ENCODE data around the gene CCT7. TPM values are rescaled to one million over a fixed set of nuclear protein-coding genes. Genes with fewer than 3 reads are reported as not detected.

Gene CCT7
- total and polyA plus RNA-seq, 7 donors = 121 to 197 (median 173) TPM

DNA sequence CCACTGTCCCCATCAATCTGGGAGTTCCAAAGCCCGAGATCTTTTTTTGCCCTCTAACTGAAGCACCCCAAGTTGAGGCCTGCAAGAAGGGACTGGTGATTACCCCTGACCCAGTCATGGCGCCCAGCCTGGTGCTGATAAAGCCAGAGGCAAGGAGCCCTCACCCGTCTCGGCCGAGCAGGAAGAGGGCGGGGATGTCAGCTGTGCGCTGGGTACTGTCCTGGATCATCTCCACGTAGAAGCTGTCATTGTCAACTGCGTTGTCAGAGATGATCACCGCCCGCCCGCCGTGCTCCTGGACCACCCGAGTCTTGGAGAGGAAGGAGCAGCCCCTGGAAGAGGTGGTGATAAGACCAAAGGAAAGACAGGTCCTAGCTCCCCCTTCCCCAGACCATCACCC is 5.5 kb upstream of the CCT7 start:
- WGBS, 2 donors = 89 to 91% methylated on average over 14 of the region's 14 CpGs
- intact Hi-C loops (cut with DNase I) = no loop called here
- Histone ChIP-seq H3K27ac (no peak overlapping the region), H3K27me3 (no peaks in the 10 kb centered on the region), H3K9me3 (no peaks in the 10 kb centered on the region), H3K4me1 (peaks cover 0 to 12% (median 6%) of the 10 kb centered on the region in 4 donors), H3K4me3 (no peak overlapping the region), H3K36me3 (peaks cover 0 to 63% (median 19%) of the 10 kb centered on the region in 4 donors)
- TF ChIP-seq POLR2AphosphoS5 (IDR thresholded peaks at IDR 0.05) (no peak), EP300 (IDR thresholded peaks at IDR 0.05) (no peak), POLR2A (IDR thresholded peaks at IDR 0.05) (no peak)
- TF ChIP-seq, protein P1, sequence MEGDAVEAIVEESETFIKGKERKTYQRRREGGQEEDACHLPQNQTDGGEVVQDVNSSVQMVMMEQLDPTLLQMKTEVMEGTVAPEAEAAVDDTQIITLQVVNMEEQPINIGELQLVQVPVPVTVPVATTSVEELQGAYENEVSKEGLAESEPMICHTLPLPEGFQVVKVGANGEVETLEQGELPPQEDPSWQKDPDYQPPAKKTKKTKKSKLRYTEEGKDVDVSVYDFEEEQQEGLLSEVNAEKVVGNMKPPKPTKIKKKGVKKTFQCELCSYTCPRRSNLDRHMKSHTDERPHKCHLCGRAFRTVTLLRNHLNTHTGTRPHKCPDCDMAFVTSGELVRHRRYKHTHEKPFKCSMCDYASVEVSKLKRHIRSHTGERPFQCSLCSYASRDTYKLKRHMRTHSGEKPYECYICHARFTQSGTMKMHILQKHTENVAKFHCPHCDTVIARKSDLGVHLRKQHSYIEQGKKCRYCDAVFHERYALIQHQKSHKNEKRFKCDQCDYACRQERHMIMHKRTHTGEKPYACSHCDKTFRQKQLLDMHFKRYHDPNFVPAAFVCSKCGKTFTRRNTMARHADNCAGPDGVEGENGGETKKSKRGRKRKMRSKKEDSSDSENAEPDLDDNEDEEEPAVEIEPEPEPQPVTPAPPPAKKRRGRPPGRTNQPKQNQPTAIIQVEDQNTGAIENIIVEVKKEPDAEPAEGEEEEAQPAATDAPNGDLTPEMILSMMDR (IDR thresholded peaks at IDR 0.05) = no peak
- DNase-seq = no peak

DNA sequence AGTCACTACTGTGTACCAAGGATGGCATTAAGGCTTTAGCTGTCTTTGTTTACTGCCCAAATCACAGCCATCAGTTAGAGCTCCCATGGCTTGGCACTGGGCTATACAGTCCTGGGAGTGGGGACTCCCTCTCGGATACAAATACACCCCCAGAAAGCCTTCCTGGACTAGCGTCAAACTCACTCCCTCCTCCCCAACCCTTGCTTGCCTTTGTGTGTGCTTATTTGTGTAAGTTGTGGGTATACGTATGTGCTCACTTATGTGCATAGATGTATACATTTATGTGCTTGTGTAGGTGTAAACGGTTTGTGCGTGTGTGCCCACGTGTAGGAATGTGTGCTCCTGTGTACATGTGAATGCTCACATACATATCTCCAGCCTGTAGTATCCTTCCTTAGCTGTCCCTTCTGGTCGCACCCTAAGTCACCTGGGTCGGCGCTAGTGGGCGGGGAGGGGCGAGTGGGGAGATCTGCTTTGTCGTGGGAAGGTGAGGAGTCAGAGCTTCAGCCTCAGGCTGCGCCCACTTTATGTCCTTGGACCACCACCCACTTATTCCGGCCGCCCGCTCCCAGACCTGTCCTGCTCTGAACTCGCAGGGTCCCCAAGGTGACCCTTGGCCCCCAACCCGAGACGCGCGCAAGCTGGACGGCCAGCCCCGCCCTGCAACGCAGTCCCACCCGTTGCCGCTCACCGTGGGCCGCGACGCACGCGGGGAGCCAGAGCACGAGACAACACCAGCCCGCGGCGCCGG is 1.5 kb upstream of the CCT7 start:
- peaks cover 0 to 26% (median 6%) of the 10 kb centered on the region in 4 donors for H3K36me3 ChIP-seq
- H3K27me3 ChIP-seq = no peaks in the 10 kb centered on the region
- no peaks in the 10 kb centered on the region for H3K9me3 ChIP-seq
- H3K27ac ChIP-seq = peak overlapping the region; percentile 80 to 96 (median 92)
- peak overlapping the region; percentile 66 to 96 (median 82) for H3K4me3 ChIP-seq
- no peak for TF ChIP-seq EP300 (IDR thresholded peaks at IDR 0.05)
- TF ChIP-seq, protein P1 (IDR thresholded peaks at IDR 0.05) = no peak
- no peak for TF ChIP-seq POLR2A (IDR thresholded peaks at IDR 0.05)
- TF ChIP-seq POLR2AphosphoS5 (IDR thresholded peaks at IDR 0.05) = no peak
- 1 to 4% methylated on average over 37 of the region's 37 CpGs for WGBS, 2 donors
- peaks cover 0 to 39% (median 33%) of the 10 kb centered on the region in 4 donors for H3K4me1 ChIP-seq
- intact Hi-C loops (cut with DNase I) = loop anchor here (5.0 to 10.0 kb wide), 3 partner anchors 120 to 502 kb away; partner anchors contain the start of genes RAB11FIP5, SFXN5 and TPRKB
- DNase-seq = peak; percentile 72

DNA sequence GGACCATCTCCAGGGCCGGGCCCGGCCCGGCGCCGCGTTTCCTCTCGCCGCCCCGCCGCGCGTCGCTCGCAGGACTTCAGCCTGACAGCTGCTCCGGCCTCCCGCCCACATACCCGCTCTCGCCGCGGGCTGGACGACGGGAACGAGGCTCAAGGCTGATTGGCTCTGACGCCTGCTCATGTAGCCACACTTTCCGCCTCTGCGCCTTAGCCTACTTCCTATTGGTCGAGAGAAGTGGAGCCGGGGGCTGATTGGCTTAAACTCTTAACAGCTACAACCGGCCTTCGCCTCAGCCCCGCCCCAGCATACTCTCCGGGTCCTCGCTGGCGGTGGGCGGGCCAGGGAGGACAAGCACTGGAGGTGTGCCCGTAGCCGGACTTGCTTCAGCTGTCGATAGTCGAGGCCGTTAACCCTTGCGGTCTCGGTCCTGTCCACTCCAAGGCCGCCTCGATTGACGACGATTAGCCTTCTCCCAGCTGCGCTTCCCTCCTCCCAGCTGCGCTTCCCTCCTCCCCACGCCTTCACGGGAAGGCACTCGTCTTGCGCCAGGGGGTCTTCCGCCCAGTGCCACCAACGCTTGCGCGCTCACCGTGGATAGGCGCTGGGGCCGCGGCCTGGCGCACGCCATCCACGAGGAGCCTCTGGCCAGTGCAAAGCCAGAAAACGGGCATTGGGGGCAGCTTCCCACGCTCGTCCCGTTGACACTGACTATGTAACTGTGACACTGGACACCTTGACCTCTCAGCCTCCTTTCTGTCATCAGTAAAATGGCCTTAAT is 765 bp upstream of the CCT7 start, which contains the start of gene PRADC1:
Gene PRADC1, minus strand, starts transcription at position 86 of the 778 bp plus-strand sequence. Its CDS starts 79 bp downstream, at position 7.
- intact Hi-C loops (cut with DNase I) = loop anchor here (5.0 to 10.0 kb wide), 3 partner anchors 121 to 501 kb away; partner anchors contain the start of genes RAB11FIP5, SFXN5 and TPRKB
- no peaks in the 10 kb centered on the region for H3K27me3 ChIP-seq
- peak within 1 kb of the TSS; percentile 66 to 96 (median 90) for H3K4me3 ChIP-seq
- H3K36me3 ChIP-seq = peaks cover 0 to 18% (median 3%) of the 10 kb centered on the region in 4 donors
- 1% methylated on average over 67 of the region's 67 CpGs for WGBS, 2 donors
- H3K9me3 ChIP-seq = no peaks in the 10 kb centered on the region
- peak within 1 kb of the TSS; percentile 80 to 96 (median 92) for H3K27ac ChIP-seq
- peaks cover 0 to 47% (median 41%) of the 10 kb centered on the region in 4 donors for H3K4me1 ChIP-seq
- peak; percentile 100 for DNase-seq
- TF ChIP-seq POLR2AphosphoS5 (IDR thresholded peaks at IDR 0.05) = peak; percentile 58 to 84 (median 80)
- TF ChIP-seq, protein P1 (IDR thresholded peaks at IDR 0.05) = no peak
- no peak for TF ChIP-seq EP300 (IDR thresholded peaks at IDR 0.05)
- peak in 1 of 2 donors; percentile 44 for TF ChIP-seq POLR2A (IDR thresholded peaks at IDR 0.05)

DNA sequence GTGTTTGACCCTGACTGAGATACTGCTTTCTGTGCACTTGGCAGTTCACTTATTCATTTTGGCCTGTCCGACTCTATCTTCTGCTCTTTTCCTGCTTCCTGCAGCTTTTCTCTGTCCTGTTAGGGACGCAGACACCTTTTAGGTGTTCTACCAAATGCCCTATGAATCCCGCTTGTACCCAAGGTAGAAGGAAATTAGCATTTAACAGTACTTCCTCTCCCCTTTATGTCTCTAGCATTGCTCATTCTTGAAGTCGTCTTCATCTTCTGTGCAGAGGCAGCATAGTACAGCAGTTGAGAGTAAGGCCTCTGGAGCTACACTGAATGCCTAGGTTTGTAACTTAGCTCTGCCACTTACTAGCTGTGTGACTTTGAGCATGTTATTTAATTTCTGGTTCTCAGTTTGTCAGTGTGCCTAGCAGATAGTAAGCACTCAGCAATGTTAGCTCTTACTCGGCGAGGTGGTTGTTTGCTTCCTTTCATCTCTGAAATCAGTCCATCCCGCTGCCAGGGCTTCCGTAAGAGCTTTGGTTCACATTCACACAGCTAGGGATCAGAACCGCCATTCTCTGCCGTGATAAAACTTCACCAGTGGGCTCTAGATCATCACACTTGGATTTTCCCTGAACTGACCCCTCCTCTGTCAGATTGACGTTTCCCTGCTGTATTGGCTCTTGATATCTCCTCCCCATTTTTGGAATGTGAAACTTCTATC is 1.4 kb downstream of the CCT7 start:
- Histone ChIP-seq H3K4me1 (peaks cover 0 to 62% (median 52%) of the 10 kb centered on the region in 4 donors), H3K27ac (peak overlapping the region in 3 of 4 donors; percentile 80 to 96 (median 88)), H3K36me3 (peaks cover 0 to 17% (median 9%) of the 10 kb centered on the region in 4 donors), H3K4me3 (peak overlapping the region in 3 of 4 donors; percentile 66 to 96 (median 89)), H3K27me3 (no peaks in the 10 kb centered on the region), H3K9me3 (no peaks in the 10 kb centered on the region)
- WGBS, 2 donors = 60 to 61% methylated on average over 11 of the region's 11 CpGs
- intact Hi-C loops (cut with DNase I) = loop anchor here (2.0 to 10.0 kb wide), 3 partner anchors 21 to 499 kb away; partner anchors contain the start of genes SMYD5 and TPRKB
- DNase-seq = no peak
- TF ChIP-seq, protein P1 (IDR thresholded peaks at IDR 0.05) = no peak
- TF ChIP-seq POLR2A (IDR thresholded peaks at IDR 0.05) (no peak), POLR2AphosphoS5 (IDR thresholded peaks at IDR 0.05) (no peak), EP300 (IDR thresholded peaks at IDR 0.05) (no peak)
